Mammary epithelial cell (primary cell): ENCODE results near the gene RPA3.

ENCODE experiments used
- EZH2 ChIP-seq: IDR thresholded peaks from 2 replicates; pipeline ENCODE4 v1.6.1; 2012; ENCODE audit warnings: low read length, inconsistent platforms, borderline replicate concordance
- TF ChIP-seq, protein P1 (sequence below), 2 donors: IDR thresholded peaks in 1 of 2; conservative IDR thresholded peaks in 1 of 2; 2 replicates each; pipeline ENCODE4 v1.5.1; 2011 to 2012; ENCODE audit warnings: inconsistent platforms in 2 of 2, low read length in 2 of 2, mild to moderate bottlenecking in 2 of 2, control low read depth in 1 of 2, low read depth in 1 of 2; ENCODE audit not compliant: insufficient read depth in 1 of 2; ENCODE audit errors: extremely low read depth in 1 of 2

DNA sequence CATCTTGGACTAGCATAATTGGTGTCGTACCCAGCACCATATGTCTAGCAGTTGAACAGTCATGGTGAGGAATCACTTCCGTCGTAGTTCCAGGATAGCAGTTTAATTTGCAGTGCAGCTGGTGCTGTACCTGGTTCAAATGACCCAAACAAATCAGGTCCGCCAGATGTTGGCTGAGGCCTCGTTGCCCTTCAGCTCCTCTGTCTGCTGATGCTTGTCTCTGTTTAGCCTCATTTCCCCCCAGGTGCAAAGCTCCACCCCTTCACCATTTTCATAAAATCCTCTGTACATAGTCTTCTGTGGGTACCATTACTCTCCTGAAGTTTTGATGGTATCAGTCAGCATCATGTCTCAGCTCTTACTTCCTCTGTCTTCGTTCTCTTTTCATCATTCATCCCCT lies 42.7 kb downstream of the RPA3 start:
- TF ChIP-seq, protein P1, sequence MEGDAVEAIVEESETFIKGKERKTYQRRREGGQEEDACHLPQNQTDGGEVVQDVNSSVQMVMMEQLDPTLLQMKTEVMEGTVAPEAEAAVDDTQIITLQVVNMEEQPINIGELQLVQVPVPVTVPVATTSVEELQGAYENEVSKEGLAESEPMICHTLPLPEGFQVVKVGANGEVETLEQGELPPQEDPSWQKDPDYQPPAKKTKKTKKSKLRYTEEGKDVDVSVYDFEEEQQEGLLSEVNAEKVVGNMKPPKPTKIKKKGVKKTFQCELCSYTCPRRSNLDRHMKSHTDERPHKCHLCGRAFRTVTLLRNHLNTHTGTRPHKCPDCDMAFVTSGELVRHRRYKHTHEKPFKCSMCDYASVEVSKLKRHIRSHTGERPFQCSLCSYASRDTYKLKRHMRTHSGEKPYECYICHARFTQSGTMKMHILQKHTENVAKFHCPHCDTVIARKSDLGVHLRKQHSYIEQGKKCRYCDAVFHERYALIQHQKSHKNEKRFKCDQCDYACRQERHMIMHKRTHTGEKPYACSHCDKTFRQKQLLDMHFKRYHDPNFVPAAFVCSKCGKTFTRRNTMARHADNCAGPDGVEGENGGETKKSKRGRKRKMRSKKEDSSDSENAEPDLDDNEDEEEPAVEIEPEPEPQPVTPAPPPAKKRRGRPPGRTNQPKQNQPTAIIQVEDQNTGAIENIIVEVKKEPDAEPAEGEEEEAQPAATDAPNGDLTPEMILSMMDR (conservative IDR thresholded peaks at IDR 0.05 in 1 of 2, IDR thresholded peaks at IDR 0.05 in 1 of 2; ENCODE audit: extremely low read depth in 1 of 2, insufficient read depth in 1 of 2, low read depth in 1 of 2, low read length in 2 of 2): no peak
- TF ChIP-seq EZH2: no peak
